Fibroblast of gingiva (primary cell): ENCODE results near the gene MARK2.
A peak's percentile ranks its signal among the peaks of the same experiment; 100 is the strongest.

ENCODE experiments used
- DNase-seq: peaks from one replicate; pipeline ENCODE4 v3.0.0-alpha.2; 2011; ENCODE audit warnings: low read depth

The MARK2 gene

DNA sequence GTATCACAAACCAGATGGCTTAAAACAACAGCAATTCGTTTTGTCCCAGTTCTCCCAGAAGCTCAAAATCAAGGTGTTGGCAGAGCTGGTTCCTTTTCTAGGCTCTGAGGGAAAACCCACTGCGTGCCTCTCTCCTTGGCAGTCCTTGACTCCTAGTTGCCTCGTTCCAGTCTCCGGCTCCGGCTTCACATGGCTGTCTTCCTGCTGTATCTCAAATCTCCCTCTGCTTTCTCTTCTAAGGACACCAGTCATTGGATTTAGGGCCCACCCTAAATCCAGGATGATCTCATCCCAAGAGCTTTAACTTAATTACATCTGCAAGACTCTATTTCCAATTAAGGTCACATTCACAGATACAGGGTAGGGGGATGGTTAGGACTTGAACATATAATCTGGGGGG, 90.7 kb downstream of the MARK2 start:
- no peak for DNase-seq

DNA sequence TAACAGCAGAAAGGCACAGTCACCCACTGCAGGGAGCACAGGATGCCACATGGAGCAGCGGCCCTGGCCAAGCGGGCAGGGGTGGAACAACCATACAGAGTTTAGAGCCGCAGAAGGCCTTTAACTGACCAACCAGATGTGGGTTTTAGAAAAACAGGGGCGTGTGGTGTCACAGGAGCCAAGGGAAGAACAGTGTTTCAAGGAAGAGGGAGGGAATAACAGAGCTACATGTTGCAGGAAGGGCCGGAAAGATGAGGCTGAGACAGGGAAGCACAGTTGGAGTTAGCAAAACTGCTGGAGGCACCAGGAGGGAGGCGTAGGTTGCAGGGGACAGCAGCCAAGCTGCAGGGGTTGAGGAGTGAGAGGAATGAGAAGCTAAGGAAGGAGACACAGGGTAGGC, 92.1 kb downstream of the MARK2 start:
- peak; percentile 51 for DNase-seq

DNA sequence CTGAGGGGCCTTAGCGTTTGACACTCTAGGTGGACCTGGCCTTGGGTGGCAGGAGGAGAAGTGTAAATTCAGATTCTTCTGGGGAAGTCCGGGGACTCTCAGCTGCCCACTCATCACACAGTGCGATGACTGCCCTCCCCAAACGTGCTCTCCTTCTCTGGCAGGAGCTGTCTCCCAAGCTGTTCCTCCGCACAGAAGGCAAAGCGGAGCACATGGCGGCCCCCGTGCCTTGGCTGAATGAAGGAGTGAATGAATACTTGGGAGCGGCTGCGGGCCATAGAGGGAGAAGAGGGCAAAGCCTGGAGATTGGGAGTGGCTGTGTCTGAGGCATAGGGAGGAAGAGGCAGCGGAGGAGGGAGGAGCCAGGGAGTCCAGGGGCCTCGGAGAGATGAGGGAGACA, 93.0 kb downstream of the MARK2 start:
- no peak for DNase-seq

DNA sequence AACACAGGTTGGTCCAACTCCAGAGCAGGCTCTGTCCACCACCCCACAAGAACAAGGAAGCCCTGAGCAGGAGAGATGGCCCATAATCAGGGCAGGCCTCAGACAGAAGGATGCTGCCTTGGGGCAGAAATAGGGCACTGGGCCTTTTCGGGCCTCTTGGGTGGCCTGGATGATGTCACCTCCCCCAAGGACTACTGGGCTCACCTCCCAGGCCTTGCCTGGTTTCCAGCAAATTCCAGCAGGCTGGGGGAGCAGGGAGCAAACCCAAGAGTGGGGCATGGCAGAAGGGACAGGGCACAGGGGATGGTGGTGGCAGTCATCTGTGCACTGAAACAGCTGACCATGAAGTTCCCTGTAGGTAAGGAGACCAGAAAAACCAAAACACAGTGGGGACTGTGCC, 94.5 kb downstream of the MARK2 start:
- peak; percentile 68 for DNase-seq

DNA sequence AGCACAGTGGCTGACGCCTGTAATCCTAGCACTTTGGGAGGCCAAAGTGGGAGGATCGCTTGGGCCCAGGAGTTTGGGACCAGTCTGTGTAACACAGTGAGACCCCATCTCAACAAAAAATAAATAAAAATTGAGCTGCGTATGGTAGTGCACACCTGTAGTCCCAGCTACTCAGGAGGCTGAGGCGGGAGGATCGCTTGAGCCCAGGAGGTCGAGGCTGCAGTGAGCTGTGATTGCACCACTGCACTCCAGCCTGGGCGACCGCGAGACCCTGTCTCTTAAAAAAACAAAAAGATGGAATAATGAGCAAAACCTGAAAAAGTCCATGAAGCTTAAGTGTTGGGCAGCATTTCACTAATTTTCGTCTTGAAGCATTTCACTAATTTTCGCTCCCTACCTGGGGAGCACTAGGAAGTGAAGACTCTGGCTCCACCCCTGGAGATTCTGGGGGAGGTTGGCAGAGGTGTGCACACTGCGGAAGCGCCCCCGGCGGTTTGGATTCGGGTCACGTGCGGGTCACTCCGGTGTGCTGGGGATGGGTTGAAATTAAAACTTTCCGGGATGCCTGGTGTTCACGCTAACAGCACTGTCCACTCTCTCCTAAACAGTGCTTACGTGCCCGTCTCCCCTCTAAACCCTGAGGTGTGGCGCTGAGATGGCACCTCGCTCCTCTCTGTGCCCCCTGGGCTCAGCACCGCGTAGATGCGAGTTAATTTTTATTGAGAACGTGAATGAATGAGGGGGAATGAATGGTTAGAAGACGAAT, 99.0 kb downstream of the MARK2 start:
- DNase-seq: no peak

DNA sequence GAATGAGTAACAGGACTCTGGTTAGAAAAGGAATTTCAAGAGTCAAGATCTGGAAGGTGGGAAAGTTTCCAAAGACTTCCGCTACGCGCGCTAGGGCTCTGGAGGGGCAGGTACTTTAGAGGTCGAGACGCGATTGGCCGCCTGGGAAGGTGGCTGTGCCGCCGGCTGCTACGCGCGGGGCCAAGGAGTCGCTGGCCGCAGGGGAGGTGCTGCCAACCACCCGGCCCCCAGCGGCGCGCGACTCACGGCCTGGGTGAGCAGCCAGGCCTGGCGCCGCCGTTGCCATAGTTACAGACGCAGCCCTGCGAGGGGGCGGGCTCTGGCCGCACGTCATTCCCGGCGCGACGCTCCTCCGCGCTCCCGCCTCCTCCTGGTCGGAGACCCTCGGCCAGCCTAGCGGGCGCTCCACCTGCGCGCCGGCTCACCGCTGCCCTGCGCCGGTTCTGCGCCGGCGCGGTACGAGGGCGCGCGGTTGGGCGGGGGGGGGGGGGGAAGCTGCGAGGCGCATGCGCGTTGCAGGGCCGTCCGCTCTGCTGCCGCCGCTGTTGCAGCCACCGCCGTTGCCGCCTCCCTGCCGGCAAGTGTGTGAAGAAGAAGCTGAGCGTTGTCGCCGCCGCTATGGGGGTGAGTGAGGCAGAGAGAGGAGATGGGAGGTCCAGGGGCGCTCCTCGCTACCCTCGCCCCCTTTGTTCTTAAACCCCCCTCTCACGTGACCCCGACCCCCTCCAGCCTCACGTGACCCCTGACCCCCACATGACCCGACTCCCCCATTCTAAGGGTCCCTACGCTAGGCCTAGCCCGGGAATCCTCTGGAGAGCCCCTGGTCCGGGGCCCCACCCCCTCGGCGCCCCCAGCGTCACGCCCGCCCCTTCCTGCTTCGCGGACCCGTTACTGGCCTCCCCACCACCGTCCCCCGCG, 99.8 kb downstream of the MARK2 start, which contains the start of gene NAA40:
TSS of gene NAA40 (plus strand) at position 524 of the 918 bp plus-strand sequence. CDS start at position 619, 95 bp downstream.
- peak; percentile 94 for DNase-seq

DNA sequence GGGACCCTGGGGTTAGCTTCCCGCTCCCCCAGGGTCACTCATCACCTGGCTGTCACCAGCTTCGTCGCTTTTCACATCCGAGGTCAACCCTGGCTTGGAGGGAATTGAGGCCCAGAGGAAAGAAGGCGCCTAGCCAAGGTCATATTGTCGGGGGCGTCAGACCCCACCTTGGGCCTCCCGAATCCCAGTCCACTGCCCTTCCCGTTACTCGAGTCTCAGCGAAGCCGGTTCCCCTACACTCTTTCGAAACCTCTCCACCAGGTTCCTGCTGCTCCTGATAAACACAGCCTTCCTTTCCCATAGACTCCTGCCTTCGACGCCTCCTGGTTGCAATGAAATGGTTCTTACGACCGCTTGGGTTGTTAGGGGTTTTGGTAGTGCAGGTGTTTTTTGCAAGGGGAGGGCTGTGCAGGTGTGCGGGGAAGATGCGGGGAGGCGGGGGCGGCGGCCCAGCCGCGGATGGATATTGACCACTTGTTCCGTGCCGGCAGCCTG, 100.5 kb downstream of the MARK2 start:
- no peak for DNase-seq

DNA sequence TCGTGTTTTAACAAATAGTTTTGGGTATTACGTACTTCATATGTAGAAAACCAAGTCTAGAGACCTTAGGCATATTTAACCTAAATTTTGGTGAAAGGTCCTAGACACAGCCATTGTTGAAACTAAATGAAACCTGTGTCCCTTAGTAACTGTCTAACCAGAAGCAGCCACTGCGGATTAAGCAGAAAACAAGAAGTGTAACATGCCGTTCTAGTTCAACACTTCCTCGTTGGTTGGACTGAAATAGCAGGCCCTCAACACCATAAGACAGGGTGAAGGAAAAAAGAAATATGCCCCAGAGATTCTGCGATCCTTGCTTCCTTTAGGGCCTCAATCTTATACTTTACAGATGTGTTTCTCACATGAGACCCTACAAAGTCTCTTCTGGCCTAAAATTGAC, 101.9 kb downstream of the MARK2 start:
- DNase-seq: no peak

DNA sequence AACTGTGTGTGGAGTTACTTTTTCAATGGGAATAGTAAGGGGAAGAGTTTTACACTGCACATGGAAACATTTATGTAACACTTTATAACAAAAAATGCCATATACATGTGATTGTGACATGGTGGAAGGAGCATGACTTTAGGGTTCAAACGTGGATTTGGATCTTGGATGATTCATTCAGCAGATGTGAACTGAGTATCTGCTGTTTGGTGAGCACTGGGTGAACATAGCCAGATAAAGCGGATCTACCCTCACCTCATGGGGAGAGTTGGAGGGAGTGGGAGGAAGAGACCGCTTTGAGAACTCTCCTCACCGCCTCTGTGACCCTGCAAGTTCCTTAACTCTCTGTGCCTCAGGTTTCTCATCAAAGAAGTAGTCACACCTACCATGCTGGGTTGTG, 103.0 kb downstream of the MARK2 start:
- no peak for DNase-seq

DNA sequence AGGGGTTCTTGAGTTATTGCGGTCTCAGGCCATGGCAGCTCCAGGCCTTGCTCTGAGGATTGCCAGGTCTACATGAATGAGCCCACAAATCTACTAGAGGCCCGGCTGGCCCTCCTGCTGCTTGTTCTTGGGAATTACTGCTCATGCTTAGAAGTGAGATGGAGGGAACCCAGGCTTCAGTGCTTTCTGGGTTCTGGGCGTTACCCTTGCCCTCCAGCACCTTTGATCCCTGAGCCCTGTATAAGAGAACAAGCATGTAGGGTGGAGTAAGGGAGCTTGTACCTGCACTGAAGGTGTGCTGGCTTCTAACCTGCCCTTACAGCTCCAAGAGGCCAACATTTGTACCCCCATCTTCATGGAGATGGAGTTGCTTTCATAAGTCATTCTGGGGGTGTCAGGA, 103.9 kb downstream of the MARK2 start:
- no peak for DNase-seq

DNA sequence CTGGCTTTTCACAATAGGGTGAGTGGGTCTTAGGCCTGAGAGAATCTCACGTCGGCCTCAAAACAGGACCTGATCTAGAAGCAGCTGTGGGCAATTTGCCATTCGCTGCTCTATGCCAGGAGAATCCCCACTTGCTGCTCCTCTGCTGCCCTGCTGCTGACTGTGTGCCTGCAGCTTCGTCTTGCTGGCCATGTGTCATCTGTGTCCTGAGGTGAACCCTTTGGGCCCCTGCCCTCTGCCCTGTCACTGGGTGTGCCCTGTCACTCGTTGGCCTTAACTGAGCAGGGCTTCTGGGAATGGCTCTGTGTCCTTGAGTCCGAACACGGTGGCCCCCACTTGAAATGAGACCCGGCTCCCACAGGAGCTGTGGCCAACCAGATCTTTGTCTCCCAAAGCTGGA, 106.1 kb downstream of the MARK2 start:
- peak; percentile 10 for DNase-seq

DNA sequence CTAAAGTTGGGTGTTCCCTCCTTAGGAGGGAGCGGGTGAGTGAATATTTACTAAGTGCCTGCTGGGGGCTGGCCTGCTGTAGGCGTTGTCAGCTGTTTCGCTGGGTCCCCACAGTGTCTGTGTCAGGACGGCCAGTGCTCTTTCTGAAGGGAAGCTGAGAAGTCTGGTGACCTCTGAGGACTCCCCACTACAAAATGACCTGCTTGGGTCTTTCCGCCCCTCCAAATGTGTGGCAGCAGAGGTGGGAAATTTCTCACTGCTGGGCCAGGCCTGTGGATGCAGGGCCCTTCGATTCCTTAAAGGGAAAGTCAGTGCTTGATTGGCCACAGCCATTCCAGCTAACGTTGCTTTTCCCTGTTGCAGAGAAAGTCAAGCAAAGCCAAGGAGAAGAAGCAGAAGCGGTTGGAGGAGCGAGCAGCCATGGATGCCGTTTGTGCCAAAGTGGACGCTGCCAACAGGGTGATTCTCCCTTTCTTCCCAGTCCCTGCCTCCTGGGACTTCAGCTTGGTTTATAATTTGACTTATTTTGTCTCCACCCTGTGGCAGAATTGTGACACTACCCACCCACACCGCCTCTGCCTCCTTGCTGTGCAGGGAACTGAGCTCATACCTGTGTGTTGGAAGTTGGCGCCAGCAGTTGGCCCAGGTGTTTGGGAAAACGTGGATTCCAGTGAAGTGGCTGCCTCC, 106.7 kb downstream of the MARK2 start:
- peak; percentile 75 for DNase-seq

DNA sequence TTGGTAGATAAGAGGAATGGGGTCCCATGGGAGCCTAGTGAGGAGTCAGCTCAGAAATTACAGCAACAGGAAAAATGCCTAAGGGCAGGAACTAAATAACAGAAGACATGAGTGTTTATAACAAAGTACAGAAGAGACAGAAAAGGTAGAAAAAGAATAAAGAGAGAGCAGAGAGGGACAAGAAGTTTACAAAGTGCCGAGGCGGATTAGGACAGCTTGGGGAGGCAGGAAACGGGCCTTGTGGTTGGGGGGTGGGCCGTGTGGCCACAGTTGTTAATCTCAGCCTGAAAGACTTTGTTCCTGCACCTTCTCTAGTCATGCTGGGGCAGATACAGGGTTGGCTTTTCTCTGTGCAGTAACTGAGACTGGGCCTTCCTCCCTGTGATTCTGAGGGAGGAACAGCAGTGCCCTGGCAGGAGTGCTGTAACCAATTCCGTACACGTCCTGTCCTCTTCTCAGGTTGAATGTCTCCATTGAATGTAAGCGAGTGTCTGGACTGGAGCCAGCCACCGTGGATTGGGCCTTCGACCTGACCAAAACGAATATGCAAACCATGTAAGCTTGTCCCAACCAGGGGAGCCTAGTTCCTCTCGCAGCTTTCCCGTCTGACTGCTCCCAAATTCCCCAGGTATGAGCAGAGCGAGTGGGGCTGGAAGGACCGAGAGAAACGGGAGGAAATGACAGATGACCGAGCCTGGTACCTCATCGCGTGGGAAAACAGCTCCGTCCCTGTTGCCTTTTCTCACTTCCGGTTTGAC, 113.0 kb downstream of the MARK2 start:
- DNase-seq: no peak

DNA sequence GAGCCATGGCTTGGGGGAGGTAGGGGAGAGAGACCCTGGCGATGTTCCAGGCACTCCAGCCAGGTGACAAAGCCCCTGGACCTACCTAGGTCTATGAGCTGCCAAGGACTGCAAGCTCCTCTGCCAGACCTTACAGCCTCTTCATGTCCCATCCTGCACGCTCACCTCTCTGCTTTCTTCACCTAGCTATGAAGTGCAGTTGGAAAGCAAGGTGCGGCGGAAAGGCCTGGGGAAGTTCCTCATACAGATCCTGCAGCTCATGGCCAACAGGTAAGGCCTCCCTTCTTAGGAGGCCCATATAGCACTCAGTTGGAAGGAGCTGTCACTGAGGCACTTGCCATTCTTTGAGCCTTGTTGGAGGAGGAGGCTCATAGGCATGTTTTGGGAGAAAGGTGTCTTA, 113.7 kb downstream of the MARK2 start:
- DNase-seq: no peak

DNA sequence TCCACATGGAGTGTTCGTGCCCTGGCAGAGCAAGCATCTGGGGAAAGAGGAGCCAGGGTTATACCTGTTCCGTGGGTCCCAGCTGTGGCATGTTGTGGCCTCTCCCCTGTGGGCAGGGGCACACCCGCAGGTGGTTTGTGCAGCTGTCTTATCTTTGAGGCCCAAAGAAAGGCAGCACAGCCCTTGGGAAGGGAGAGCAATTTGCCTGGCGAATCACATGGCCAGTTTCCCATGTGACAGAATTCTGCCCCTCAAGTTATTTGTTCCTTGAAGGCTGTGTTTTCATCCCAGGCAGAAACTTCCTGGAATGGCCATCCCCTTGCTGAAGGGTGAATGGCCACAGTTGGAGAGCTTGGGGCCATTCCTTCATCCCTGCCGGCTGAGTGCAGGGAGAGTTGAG, 119.1 kb downstream of the MARK2 start:
- DNase-seq: no peak
